Endothelial cell of umbilical vein (primary cell): ENCODE data around the gene RNF32.

Experiments used
- CTCF ChIP-seq, 2 donors: IDR thresholded peaks; 1 replicate in 1 of 2; 2 replicates in 1 of 2; pipeline ENCODE4 v1.5.1; 2011; ENCODE audit warnings: low read length in 2 of 2, mild to moderate bottlenecking in 2 of 2, moderate library complexity in 2 of 2, control low read depth in 1 of 2, inconsistent platforms in 1 of 2, low read depth in 1 of 2; ENCODE audit not compliant: insufficient read depth in 1 of 2; ENCODE audit errors: extremely low read depth in 1 of 2
- MYC ChIP-seq: IDR thresholded peaks from one replicate; pipeline ENCODE4 v1.6.1; 2011; ENCODE audit warnings: mild to moderate bottlenecking, low read depth, low read length

GRCh38 chr7:156634117-156634516 is 6.5 kb upstream of the RNF32 start:
- TF ChIP-seq MYC: no peak
- TF ChIP-seq CTCF (IDR thresholded peaks at IDR 0.05; ENCODE audit: extremely low read depth in 1 of 2, insufficient read depth in 1 of 2, low read depth in 1 of 2, low read length in 2 of 2): no peak
